Osteoblast (primary cell): ENCODE data around the gene UBE2J1. TPM values are rescaled to one million over a fixed set of nuclear protein-coding genes. Genes with fewer than 3 reads are reported as not detected.

Experiments used
- DNase-seq: peaks from one replicate; pipeline ENCODE4 v3.0.0; 2011; ENCODE audit warnings: low spot score, mixed read lengths; ENCODE audit not compliant: insufficient read length; ENCODE audit errors: missing footprints
- H2AFZ ChIP-seq: 2 replicates; pipeline ENCODE4 v1.6.0; 2011; ENCODE audit warnings: mild to moderate bottlenecking, low read length
- H3K27ac ChIP-seq: 2 replicates; pipeline ENCODE4 v1.5.1; 2011; ENCODE audit warnings: mild to moderate bottlenecking, low read depth, low read length, moderate library complexity
- H3K27me3 ChIP-seq: 2 replicates; pipeline ENCODE4 v1.6.0; 2012; ENCODE audit warnings: mild to moderate bottlenecking, control low read depth, inconsistent platforms, low read length, moderate library complexity; ENCODE audit not compliant: insufficient read depth
- H3K36me3 ChIP-seq: 2 replicates; pipeline ENCODE4 v1.5.1; 2011; ENCODE audit warnings: mild to moderate bottlenecking, low read length, control low read depth, moderate library complexity; ENCODE audit not compliant: insufficient read depth
- H3K4me1 ChIP-seq: 2 replicates; pipeline ENCODE4 v1.5.1; 2011; ENCODE audit warnings: mild to moderate bottlenecking, low read length, control low read depth, moderate library complexity; ENCODE audit not compliant: insufficient read depth
- H3K4me2 ChIP-seq: 2 replicates; pipeline ENCODE4 v1.6.0; 2011; ENCODE audit warnings: mild to moderate bottlenecking, low read length; ENCODE audit not compliant: insufficient read depth
- H3K4me3 ChIP-seq: fragments of 200-600 bp; sonication (generic); 3 replicates; pipeline ENCODE4 v1.5.1; 2012; ENCODE audit warnings: mild to moderate bottlenecking, low read length, inconsistent platforms; ENCODE audit not compliant: insufficient read depth
- H3K79me2 ChIP-seq: 2 replicates; pipeline ENCODE4 v1.6.0; 2012; ENCODE audit warnings: mild to moderate bottlenecking, low read length, control low read depth, inconsistent platforms; ENCODE audit not compliant: insufficient read depth
- H3K9me3 ChIP-seq: 2 replicates; pipeline ENCODE4 v1.5.1; 2011; ENCODE audit warnings: low read depth, low read length, control low read depth
- H4K20me1 ChIP-seq: 2 replicates; pipeline ENCODE4 v1.6.0; 2012; ENCODE audit warnings: mild to moderate bottlenecking, low read length, control low read depth; ENCODE audit not compliant: insufficient read depth
- total RNA-seq: library from RNA; depleted of rRNA; stranded (reverse); fragments of >200 nt; gene quantifications from 2 replicates; pipeline ENCODE4 v1.2.3, GENCODE V29; 2012
- TF ChIP-seq, protein P1 (sequence below): IDR thresholded peaks from 2 replicates; pipeline ENCODE4 v1.5.1; 2011; ENCODE audit warnings: mild to moderate bottlenecking, low read depth, low read length, moderate library complexity; ENCODE audit errors: extremely low read depth

Gene UBE2J1
- total RNA-seq, 1 donor: 44.5 TPM

DNA sequence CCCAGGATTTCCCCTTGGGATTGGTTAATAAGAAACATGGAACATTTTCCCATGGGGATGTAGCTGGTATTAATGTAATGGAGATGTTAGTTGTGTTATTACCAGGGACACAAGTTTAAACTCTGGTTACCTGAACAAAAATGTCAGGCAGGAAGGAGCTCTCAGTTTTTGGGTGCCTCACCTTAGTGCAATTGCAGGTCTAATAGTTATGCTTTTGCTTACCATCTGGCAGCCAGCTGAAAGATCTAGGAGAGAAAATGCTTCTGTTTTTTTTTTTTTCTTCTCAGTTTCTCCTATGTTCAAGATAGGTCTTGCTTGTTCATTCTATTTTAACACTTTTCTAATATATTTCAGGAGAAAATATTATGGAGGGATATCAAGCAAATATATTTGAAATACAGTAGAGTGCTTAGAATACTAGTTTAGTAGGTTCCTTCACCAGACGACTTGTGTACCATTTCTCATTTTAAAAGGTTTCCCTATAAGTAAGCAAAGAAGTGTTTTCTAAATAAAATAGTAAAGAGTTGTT, 4.2 kb upstream of the UBE2J1 start:
- H4K20me1 ChIP-seq: no peaks in the 10 kb centered on the region
- peaks cover 14% of the 10 kb centered on the region for H3K27me3 ChIP-seq
- no peak overlapping the region for H3K4me2 ChIP-seq
- peak; percentile 23 for DNase-seq
- H3K4me3 ChIP-seq: no peak overlapping the region
- TF ChIP-seq, protein P1, sequence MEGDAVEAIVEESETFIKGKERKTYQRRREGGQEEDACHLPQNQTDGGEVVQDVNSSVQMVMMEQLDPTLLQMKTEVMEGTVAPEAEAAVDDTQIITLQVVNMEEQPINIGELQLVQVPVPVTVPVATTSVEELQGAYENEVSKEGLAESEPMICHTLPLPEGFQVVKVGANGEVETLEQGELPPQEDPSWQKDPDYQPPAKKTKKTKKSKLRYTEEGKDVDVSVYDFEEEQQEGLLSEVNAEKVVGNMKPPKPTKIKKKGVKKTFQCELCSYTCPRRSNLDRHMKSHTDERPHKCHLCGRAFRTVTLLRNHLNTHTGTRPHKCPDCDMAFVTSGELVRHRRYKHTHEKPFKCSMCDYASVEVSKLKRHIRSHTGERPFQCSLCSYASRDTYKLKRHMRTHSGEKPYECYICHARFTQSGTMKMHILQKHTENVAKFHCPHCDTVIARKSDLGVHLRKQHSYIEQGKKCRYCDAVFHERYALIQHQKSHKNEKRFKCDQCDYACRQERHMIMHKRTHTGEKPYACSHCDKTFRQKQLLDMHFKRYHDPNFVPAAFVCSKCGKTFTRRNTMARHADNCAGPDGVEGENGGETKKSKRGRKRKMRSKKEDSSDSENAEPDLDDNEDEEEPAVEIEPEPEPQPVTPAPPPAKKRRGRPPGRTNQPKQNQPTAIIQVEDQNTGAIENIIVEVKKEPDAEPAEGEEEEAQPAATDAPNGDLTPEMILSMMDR: no peak
- no peaks in the 10 kb centered on the region for H3K36me3 ChIP-seq
- H3K4me1 ChIP-seq: peaks cover 14% of the 10 kb centered on the region
- no peak overlapping the region for H3K27ac ChIP-seq
- H3K79me2 ChIP-seq: peaks cover 8% of the 10 kb centered on the region
- no peak overlapping the region for H2AFZ ChIP-seq
- H3K9me3 ChIP-seq: no peaks in the 10 kb centered on the region

DNA sequence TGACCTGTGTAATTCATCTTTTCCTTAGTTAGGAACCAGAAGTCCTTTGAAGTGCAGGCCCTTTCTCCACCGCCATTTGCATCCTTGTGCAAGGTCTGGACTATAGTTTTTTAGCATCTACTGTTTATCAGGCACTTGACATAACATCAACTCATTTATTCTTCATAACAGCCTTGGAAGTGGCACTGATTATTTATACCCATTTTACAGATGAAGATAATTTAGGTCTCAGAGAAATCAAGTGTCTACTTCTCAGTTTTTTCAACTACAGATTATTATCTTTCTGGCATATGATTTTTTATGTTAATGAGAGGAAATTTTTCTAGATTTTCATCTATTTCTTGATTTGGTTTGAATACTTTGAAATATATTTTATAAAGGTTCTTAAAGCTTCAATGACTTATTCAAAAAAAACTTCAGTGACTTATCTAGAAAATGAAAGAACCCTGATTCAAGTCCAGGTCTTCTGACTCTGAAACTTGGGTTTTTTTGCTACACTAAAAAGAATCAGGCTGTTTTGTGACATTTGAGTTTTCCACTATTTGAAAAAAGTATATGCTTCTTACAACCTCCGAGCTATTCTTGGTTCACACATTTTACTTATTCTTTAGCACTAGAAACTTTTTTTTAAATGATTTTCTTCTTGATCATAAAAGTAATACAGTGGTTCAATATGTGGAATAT, 3.1 kb upstream of the UBE2J1 start:
- TF ChIP-seq, protein P1: no peak
- Histone ChIP-seq H3K36me3 (no peaks in the 10 kb centered on the region), H3K79me2 (peaks cover 18% of the 10 kb centered on the region), H4K20me1 (peaks cover 10% of the 10 kb centered on the region), H2AFZ (no peak overlapping the region), H3K4me1 (peaks cover 13% of the 10 kb centered on the region), H3K9me3 (no peaks in the 10 kb centered on the region), H3K27me3 (peaks cover 14% of the 10 kb centered on the region), H3K27ac (no peak overlapping the region), H3K4me2 (no peak overlapping the region), H3K4me3 (no peak overlapping the region)
- DNase-seq: no peak

DNA sequence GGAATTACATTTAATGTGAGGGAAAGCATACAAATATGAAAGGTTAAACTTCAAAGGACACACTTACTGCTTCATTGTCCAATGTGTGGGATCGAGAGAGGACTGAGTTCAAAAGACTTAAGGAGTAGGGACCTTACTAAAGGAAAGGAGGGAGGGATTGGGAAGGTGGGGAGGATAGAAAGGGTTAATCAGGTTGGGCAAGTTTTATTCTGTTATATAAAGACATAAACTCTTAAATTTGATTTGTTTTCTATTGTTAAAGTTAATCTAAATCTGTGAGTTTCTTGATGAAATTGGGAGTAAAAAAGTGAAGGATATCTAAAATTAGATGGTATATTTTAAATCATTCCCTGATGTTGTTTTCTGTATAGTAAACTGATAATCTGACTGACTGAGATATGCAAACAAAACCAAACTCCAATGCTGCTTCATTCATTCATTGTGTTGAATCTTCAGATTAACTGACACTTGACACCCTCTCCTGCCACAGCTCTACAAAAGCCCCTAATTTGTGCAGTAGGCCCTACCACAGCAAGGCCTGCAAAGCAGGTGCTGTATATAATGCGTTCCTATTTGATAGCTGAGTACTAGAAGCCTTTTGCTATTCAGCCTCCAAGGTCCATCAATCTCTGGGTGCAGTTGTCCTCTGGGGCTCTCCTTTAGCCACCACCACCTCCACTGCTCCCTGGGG, 1.3 kb upstream of the UBE2J1 start:
- Histone ChIP-seq H3K4me3 (no peak overlapping the region), H3K4me2 (no peak overlapping the region)

More for the DNA sequence above, 1.3 kb upstream of the UBE2J1 start:
- peaks cover 36% of the 10 kb centered on the region for H3K79me2 ChIP-seq
- peak overlapping the region; percentile 24 for H2AFZ ChIP-seq
- no peak for DNase-seq
- H3K4me1 ChIP-seq: peaks cover 13% of the 10 kb centered on the region
- no peaks in the 10 kb centered on the region for H3K36me3 ChIP-seq
- peaks cover 24% of the 10 kb centered on the region for H4K20me1 ChIP-seq
- TF ChIP-seq, protein P1: no peak
- no peak overlapping the region for H3K27ac ChIP-seq
- H3K27me3 ChIP-seq: peaks cover 14% of the 10 kb centered on the region
- no peaks in the 10 kb centered on the region for H3K9me3 ChIP-seq
